GM15510 (cell line): ENCODE measurements around the gene RPE65.

Experiments used
- POLR2A ChIP-seq: IDR thresholded peaks from 3 replicates; pipeline ENCODE4 v1.6.1; 2011; ENCODE audit warnings: borderline replicate concordance; ENCODE audit not compliant: insufficient read length; ENCODE audit errors: extremely low read depth

Gene RPE65

GRCh38 chr1:68384872-68385411 is 64.8 kb downstream of the RPE65 start:
- no peak for TF ChIP-seq POLR2A

- no peak for TF ChIP-seq POLR2A
These were observed 65.4 kb downstream of the RPE65 start for GRCh38 chr1:68384321-68384813.

- no peak for TF ChIP-seq POLR2A
These were observed 66.7 kb downstream of the RPE65 start for GRCh38 chr1:68383092-68383491.

GRCh38 chr1:68379085-68379478 is 70.7 kb downstream of the RPE65 start:
- TF ChIP-seq POLR2A: no peak
